Chondrocyte (in vitro differentiated cells): ENCODE results near the gene MTO1. TPM values are rescaled to one million over a fixed set of nuclear protein-coding genes. Genes with fewer than 3 reads are reported as not detected.

Experiments used
- DNase-seq: peaks from one replicate; pipeline ENCODE4 v3.0.0; 2021; ENCODE audit warnings: mixed read lengths, low spot score
- H3K27ac Mint-ChIP-seq: one replicate; pipeline ENCODE4 v1.8.0; 2021; ENCODE audit warnings: mild to moderate bottlenecking, moderate library complexity, mixed read lengths; ENCODE audit not compliant: unreplicated experiment
- H3K27me3 Mint-ChIP-seq: 2 replicates; pipeline ENCODE4 v1.8.0; 2021; ENCODE audit warnings: low read depth, mixed read lengths
- H3K36me3 Mint-ChIP-seq: 2 replicates; pipeline ENCODE4 v1.8.0; 2021; ENCODE audit warnings: low read depth, mixed read lengths
- H3K4me1 Mint-ChIP-seq: 2 replicates; pipeline ENCODE4 v1.8.0; 2021; ENCODE audit warnings: low read depth, mild to moderate bottlenecking, mixed read lengths
- H3K4me3 Mint-ChIP-seq: one replicate; pipeline ENCODE4 v1.8.0; 2021; ENCODE audit warnings: mild to moderate bottlenecking, moderate library complexity, mixed read lengths; ENCODE audit not compliant: unreplicated experiment
- H3K9me3 Mint-ChIP-seq: 2 replicates; pipeline ENCODE4 v1.8.0; 2021; ENCODE audit warnings: low read depth, mixed read lengths
- long read RNA-seq: library from polyadenylated mRNA; stranded (forward); transcript quantifications from one replicate; pipeline ENCODE4 v2.0.0, GENCODE V29; 2021
- total RNA-seq: library from RNA; stranded (reverse); gene quantifications from 3 replicates; pipeline ENCODE4 v1.2.1, GENCODE V29; 2021
- TF ChIP-seq, protein P1 (sequence below): fragments of 200-600 bp; sonication (generic); IDR thresholded peaks from 2 replicates; pipeline ENCODE4 v1.5.0; 2021; ENCODE audit warnings: antibody characterized with exemption, mild to moderate bottlenecking, moderate library complexity

MTO1 gene, protein sequence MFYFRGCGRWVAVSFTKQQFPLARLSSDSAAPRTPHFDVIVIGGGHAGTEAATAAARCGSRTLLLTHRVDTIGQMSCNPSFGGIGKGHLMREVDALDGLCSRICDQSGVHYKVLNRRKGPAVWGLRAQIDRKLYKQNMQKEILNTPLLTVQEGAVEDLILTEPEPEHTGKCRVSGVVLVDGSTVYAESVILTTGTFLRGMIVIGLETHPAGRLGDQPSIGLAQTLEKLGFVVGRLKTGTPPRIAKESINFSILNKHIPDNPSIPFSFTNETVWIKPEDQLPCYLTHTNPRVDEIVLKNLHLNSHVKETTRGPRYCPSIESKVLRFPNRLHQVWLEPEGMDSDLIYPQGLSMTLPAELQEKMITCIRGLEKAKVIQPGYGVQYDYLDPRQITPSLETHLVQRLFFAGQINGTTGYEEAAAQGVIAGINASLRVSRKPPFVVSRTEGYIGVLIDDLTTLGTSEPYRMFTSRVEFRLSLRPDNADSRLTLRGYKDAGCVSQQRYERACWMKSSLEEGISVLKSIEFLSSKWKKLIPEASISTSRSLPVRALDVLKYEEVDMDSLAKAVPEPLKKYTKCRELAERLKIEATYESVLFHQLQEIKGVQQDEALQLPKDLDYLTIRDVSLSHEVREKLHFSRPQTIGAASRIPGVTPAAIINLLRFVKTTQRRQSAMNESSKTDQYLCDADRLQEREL
- total RNA-seq: 18.4 to 26.0 TPM (median 25.6 TPM) in 3 replicates
- long read RNA-seq, full-length matches to known transcripts: 34 of 54 reads
- long read RNA-seq, partial matches to known transcripts: 1 of 54 reads
- long read RNA-seq, other reads (novel, unspliced or antisense): 19 of 54 reads

DNA sequence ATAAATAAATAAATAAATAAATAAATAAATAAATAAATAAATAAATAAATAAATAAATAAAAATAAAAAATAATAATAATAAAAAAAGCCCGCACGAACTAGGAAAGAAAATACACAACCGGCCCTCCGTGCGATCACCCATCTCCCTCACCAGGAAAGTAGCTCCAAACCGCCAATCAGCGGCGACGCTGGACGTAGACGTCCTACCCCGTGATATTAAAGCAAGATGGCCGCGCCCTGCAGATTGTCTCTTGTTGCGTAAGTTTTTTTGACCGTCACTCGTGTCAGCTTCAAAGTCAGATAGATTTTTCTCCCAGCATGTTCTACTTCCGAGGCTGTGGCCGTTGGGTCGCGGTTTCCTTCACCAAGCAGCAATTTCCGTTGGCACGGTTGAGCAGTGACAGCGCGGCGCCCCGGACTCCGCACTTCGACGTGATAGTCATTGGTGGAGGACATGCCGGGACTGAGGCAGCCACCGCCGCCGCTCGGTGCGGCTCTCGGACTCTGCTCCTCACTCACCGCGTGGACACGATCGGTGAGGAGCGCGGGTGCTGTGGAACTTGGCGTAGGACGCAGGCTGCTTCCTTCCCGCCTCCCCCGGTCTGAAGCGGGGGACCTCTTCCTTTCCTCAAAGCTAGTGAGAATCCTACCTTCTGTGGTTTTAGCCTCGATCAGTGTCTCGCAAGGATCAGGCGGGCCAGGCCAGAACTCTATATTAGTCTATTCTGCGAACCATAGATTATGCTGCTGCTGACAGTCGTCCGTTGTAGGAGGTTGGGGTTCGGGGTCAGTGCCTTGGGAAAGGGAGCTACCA, at the start of gene MTO1:
Gene MTO1, plus strand, starts transcription at position 201 of the 814 bp plus-strand sequence. Its CDS starts 118 bp downstream, at position 319.
- Mint-ChIP-seq H3K9me3 (no peaks in the 10 kb centered on the region), H3K36me3 (peaks cover 2% of the 10 kb centered on the region)

DNA sequence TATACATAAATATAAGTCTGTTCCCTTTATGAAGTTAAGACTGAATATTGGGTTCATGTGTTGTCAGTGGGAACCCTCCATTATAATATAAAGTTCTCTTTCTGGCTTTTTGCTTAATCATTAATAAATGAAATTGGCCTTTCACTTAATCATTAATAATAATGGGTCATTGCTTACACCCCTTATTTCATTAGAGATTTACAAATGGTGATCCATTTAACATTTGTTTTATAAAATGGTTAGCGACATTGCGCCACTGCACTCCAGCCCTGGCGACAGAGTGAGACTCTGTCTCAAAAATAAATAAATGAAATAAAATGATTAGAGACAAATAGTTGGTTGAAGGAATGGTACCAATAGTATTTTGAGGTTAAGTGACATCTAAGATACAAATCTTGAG, 48.4 kb upstream of the MTO1 start:
- no peak for DNase-seq
- H3K9me3 Mint-ChIP-seq: no peaks in the 10 kb centered on the region
- TF ChIP-seq, protein P1, sequence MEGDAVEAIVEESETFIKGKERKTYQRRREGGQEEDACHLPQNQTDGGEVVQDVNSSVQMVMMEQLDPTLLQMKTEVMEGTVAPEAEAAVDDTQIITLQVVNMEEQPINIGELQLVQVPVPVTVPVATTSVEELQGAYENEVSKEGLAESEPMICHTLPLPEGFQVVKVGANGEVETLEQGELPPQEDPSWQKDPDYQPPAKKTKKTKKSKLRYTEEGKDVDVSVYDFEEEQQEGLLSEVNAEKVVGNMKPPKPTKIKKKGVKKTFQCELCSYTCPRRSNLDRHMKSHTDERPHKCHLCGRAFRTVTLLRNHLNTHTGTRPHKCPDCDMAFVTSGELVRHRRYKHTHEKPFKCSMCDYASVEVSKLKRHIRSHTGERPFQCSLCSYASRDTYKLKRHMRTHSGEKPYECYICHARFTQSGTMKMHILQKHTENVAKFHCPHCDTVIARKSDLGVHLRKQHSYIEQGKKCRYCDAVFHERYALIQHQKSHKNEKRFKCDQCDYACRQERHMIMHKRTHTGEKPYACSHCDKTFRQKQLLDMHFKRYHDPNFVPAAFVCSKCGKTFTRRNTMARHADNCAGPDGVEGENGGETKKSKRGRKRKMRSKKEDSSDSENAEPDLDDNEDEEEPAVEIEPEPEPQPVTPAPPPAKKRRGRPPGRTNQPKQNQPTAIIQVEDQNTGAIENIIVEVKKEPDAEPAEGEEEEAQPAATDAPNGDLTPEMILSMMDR: no peak
- no peak overlapping the region for H3K27ac Mint-ChIP-seq
- H3K27me3 Mint-ChIP-seq: no peaks in the 10 kb centered on the region
- no peaks in the 10 kb centered on the region for H3K36me3 Mint-ChIP-seq
- no peak overlapping the region for H3K4me3 Mint-ChIP-seq
- peaks cover 4% of the 10 kb centered on the region for H3K4me1 Mint-ChIP-seq

More for the DNA sequence above, at the start of gene MTO1:
- Mint-ChIP-seq H3K27me3 (no peaks in the 10 kb centered on the region), H3K4me3 (peak within 1 kb of the TSS; percentile 98), H3K4me1 (peaks cover 18% of the 10 kb centered on the region), H3K27ac (peak within 1 kb of the TSS; percentile 100)
- DNase-seq: peak; percentile 94
- TF ChIP-seq, protein P1: no peak

DNA sequence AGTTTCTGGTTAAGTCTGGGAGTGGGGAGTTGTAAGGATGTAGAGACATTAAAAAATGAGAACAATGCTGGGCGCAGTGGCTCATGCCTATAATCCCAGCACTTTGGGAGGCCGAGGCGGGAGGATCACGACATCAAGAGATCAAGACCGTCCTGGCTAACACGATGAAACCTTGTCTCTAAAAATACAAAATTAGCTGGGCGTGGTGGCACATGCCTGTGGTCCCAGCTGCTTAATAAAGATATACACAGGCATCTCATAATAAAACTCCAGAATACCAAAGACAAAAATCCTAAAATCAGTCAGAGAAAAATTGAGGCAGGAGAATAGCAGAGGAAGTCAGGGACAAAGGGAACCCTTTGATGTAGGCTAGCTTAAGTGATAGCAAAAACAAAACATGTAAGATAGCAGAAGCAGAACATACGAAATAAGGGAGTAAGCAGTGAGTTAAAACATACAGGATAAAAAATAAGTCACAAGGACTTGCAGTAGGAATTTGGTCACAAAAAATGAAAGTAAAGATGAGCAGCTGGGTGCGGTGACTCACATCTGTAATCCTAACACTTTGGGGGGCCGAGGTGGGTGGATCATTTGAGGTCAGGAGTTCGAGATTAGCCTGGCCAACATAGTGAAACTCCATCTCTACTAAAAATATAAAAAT, 43.3 kb upstream of the MTO1 start:
- Mint-ChIP-seq H3K27me3 (no peaks in the 10 kb centered on the region), H3K27ac (no peak overlapping the region), H3K36me3 (no peaks in the 10 kb centered on the region)

DNA sequence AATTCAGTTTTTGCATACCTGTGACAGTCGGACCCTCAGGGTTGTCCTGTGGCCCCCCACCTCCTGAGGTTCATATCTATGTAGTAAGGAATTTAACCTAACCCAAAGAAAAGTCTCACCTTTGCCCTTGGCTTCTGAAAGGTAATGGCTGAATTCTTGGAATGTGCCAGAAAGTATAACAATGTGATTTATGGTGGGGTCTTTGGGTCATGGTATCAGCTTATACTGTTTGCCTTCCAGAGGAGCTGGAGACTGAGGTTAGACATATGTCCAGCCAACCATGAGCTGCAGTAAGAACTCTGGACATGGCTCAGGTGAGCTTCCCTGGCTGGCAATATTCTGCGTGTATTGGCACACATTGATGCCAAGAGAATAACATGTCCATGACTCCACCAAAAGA, 40.0 kb upstream of the MTO1 start:
- no peak overlapping the region for H3K27ac Mint-ChIP-seq

More for the DNA sequence above, 43.3 kb upstream of the MTO1 start:
- no peak overlapping the region for H3K4me3 Mint-ChIP-seq
- DNase-seq: no peak
- peaks cover 7% of the 10 kb centered on the region for H3K4me1 Mint-ChIP-seq
- TF ChIP-seq, protein P1: no peak
- H3K9me3 Mint-ChIP-seq: no peaks in the 10 kb centered on the region

More for the DNA sequence above, 40.0 kb upstream of the MTO1 start:
- TF ChIP-seq, protein P1: no peak
- Mint-ChIP-seq H3K36me3 (no peaks in the 10 kb centered on the region), H3K4me1 (peaks cover 7% of the 10 kb centered on the region), H3K27me3 (no peaks in the 10 kb centered on the region), H3K4me3 (no peak overlapping the region), H3K9me3 (no peaks in the 10 kb centered on the region)
- no peak for DNase-seq
